A549 (cell line): ENCODE data around the gene RBM4B. TPM values are rescaled to one million over a fixed set of nuclear protein-coding genes. Genes with fewer than 3 reads are reported as not detected.

Source experiments
- ATAC-seq, 2 experiments: fragments of 200-7000 bp in 1 of 2; fragments of >200 bp in 1 of 2; cut with Nextera tagmentation in 1 of 2; cut with Tn5 transposase in 1 of 2; 3 replicates each; pipeline versions ENCODE4 v1.8.0 to v1.9.1; 2018 to 2020; ENCODE audit warnings: mild to moderate bottlenecking in 1 of 2, moderate library complexity in 1 of 2
- CTCF ChIA-PET: fragments of 300-600 bp; sonication (Branson Sonifier 250); formaldehyde crosslinking; extraction: SDS; loops from one replicate; lab custom pipeline; 2021; ENCODE audit warnings: antibody characterized with exemption, inconsistent platforms; lab: Yijun Ruan, JAX
- POLR2A ChIA-PET: fragments of 350-600 bp; formaldehyde crosslinking; extraction: SDS; loops from one replicate; lab custom pipeline; 2021; ENCODE audit warnings: antibody characterized with exemption, inconsistent platforms; lab: Yijun Ruan, JAX
- DNase-seq, 2 experiments: peaks; one replicate each; pipeline versions ENCODE4 v3.0.0 to v3.0.0-alpha.2; 2011 to 2016; ENCODE audit warnings: low read depth in 1 of 2, low spot score in 1 of 2
- FAIRE-seq: peaks from 2 replicates; lab custom pipeline; 2011; peaks lifted over from hg19 to GRCh38; lab: Jason Lieb, UNC
- H3K27ac ChIP-seq, 2 experiments: fragments of >200 bp; sonication (Bioruptor Twin); formaldehyde crosslinking; 3 replicates each; pipeline ENCODE4 v1.5.1; 2016 to 2017
- H3K4me1 ChIP-seq: fragments of >200 bp; sonication (Bioruptor Twin); formaldehyde crosslinking; 3 replicates; pipeline ENCODE4 v1.6.1; 2016
- H3K4me2 ChIP-seq: fragments of >200 bp; sonication (Bioruptor Twin); formaldehyde crosslinking; 3 replicates; pipeline ENCODE4 v1.6.1; 2016
- H3K4me3 ChIP-seq: fragments of >200 bp; sonication (Bioruptor Twin); formaldehyde crosslinking; 3 replicates; pipeline ENCODE4 v1.5.1; 2016
- H3K9me3 ChIP-seq: fragments of >200 bp; sonication (Bioruptor Twin); formaldehyde crosslinking; 3 replicates; pipeline ENCODE4 v1.6.1; 2016
- ATOH8 ChIP-seq: fragments of 250-450 bp; sonication (Bioruptor Pico); IDR thresholded peaks from 2 replicates; pipeline ENCODE4 v1.5.0; 2020; ENCODE audit warnings: low read depth, mild to moderate bottlenecking, moderate library complexity
- BCL3 ChIP-seq: fragments of >200 bp; sonication (Bioruptor Twin); formaldehyde crosslinking; IDR thresholded peaks from 3 replicates; pipeline ENCODE4 v1.6.1; 2016
- EP300 ChIP-seq, 2 experiments: fragments of >200 bp; sonication (Bioruptor Twin); formaldehyde crosslinking; IDR thresholded peaks; 2 replicates in 1 of 2; 3 replicates in 1 of 2; pipeline ENCODE4 v1.6.1; 2016 to 2017
- ESRRA ChIP-seq: fragments of 150-350 bp; IDR thresholded peaks from 2 replicates; pipeline ENCODE4 v1.6.1; 2014; ENCODE audit warnings: mild to moderate bottlenecking, low read length, borderline replicate concordance
- FOXS1 ChIP-seq: fragments of 250-450 bp; sonication (Bioruptor Pico); IDR thresholded peaks from 2 replicates; pipeline ENCODE4 v1.5.0; 2020; ENCODE audit warnings: mild to moderate bottlenecking, moderate library complexity
- GATA3 ChIP-seq: IDR thresholded peaks from 2 replicates; pipeline ENCODE4 v1.6.1; 2012; ENCODE audit warnings: borderline replicate concordance
- HMGXB4 ChIP-seq: fragments of 250-450 bp; sonication (Bioruptor Pico); IDR thresholded peaks from 2 replicates; pipeline ENCODE4 v1.5.0; 2021; ENCODE audit warnings: mild to moderate bottlenecking, moderate library complexity, borderline replicate concordance
- MAFK ChIP-seq: fragments of 450-650 bp; IDR thresholded peaks from 2 replicates; pipeline ENCODE4 v1.6.1; 2014; ENCODE audit not compliant: partially characterized antibody
- MAX ChIP-seq: IDR thresholded peaks from 2 replicates; pipeline ENCODE4 v1.6.1; 2012
- NPAS2 ChIP-seq: fragments of 250-450 bp; sonication (Bioruptor Pico); IDR thresholded peaks from 2 replicates; pipeline ENCODE4 v1.8.0; 2022; ENCODE audit warnings: mild to moderate bottlenecking, moderate library complexity, borderline replicate concordance
- NR3C1 ChIP-seq: fragments of >200 bp; sonication (Bioruptor Twin); formaldehyde crosslinking; IDR thresholded peaks from 3 replicates; pipeline ENCODE4 v1.6.1; 2017
- PHF8 ChIP-seq: fragments of 200-600 bp; sonication (generic); IDR thresholded peaks from 2 replicates; pipeline ENCODE4 v1.6.1; 2016; ENCODE audit warnings: low read depth, mild to moderate bottlenecking, antibody characterized with exemption, moderate library complexity, borderline replicate concordance
- POLR2AphosphoS2 ChIP-seq: conservative IDR thresholded peaks from 2 replicates; pipeline ENCODE4 v1.6.1; 2012; ENCODE audit warnings: low read length, improper control_type of control experiment, inconsistent platforms
- SMC3 ChIP-seq: fragments of >200 bp; sonication (Bioruptor Twin); formaldehyde crosslinking; IDR thresholded peaks from 3 replicates; pipeline ENCODE4 v1.6.1; 2018; ENCODE audit warnings: inconsistent platforms
- USF2 ChIP-seq: fragments of 450-650 bp; IDR thresholded peaks from 2 replicates; pipeline ENCODE4 v1.6.1; 2014; ENCODE audit warnings: antibody characterized with exemption
- ZC3H11A ChIP-seq: fragments of 450-650 bp; IDR thresholded peaks from 2 replicates; pipeline ENCODE4 v1.6.1; 2014; ENCODE audit warnings: antibody characterized with exemption, mild to moderate bottlenecking
- WGBS: methylation state at CpG from one replicate; pipeline ENCODE4 v1.1.6; 2017; ENCODE audit errors: missing lambda C conversion rate; 5-methylcytosine and 5-hydroxymethylcytosine counted together
- polyA plus RNA-seq, 4 experiments: library from polyadenylated mRNA; depleted of rRNA in 3 of 4; stranded (reverse); fragments of >200 nt; fragmentation: RNase III in 1 of 4; extraction: RNeasy Plus Mini Kit Qiagen cat#74134 plus additional on column Dnase treatment in 1 of 4; gene quantifications; 2 replicates in 3 of 4; 3 replicates in 1 of 4; pipeline ENCODE4 v1.2.3, GENCODE V29; 2011 to 2017

The RBM4B gene
- polyA plus RNA-seq, 2 of the 4 experiments (the other 2 are of a cell fraction), result 28.0 to 32.7 TPM

- CTCF ChIA-PET, result interaction anchor here (1.0 to 2.6 kb wide), 8 partner anchors 12 to 299 kb away, joined by 3 to 8 read pairs (median 4); no protein-coding TSS in a partner anchor
- POLR2A ChIA-PET, result no interaction called here
- TF ChIP-seq FOXS1 (CRISPR knock-in tag), result no peak
- no peak for TF ChIP-seq HMGXB4 (CRISPR knock-in tag)
- no peak for TF ChIP-seq ATOH8
- no peak for TF ChIP-seq SMC3
- Histone ChIP-seq H3K4me2 (no peak overlapping the region), H3K27ac (no peak overlapping the region), H3K4me1 (no peaks in the 10 kb centered on the region), H3K9me3 (no peaks in the 10 kb centered on the region), H3K4me3 (no peak overlapping the region)
- no peak for DNase-seq
- WGBS, result 91% methylated on average over 9 of the region's 9 CpGs
- no peak for FAIRE-seq
- no peak for ATAC-seq
Observed at GRCh38 chr11:66706989-66707388, 29.3 kb upstream of the RBM4B start.

GRCh38 chr11:66705587-66706335, 28.1 kb upstream of the RBM4B start:
- ATAC-seq, result no peak
- H3K9me3 ChIP-seq, result no peaks in the 10 kb centered on the region
- no peak overlapping the region for H3K4me3 ChIP-seq
- no peak for DNase-seq
- TF ChIP-seq ZC3H11A (no peak), POLR2AphosphoS2 (no peak), EP300 (IDR thresholded peaks at IDR 0.05) (no peak), NR3C1 (no peak), NPAS2 (CRISPR knock-in tag) (no peak), PHF8 (no peak), MAFK (no peak), HMGXB4 (CRISPR knock-in tag) (no peak), MAX (no peak), BCL3 (no peak), ESRRA (no peak), GATA3 (no peak), USF2 (no peak), SMC3 (no peak)
- TF ChIP-seq, all 56 proteins: peak for 0
- no peak for FAIRE-seq
- 94% methylated on average over 26 of the region's 26 CpGs for WGBS
- Histone ChIP-seq H3K4me1 (no peaks in the 10 kb centered on the region), H3K4me2 (no peak overlapping the region), H3K27ac (no peak overlapping the region)
- POLR2A ChIA-PET, result no interaction called here
- CTCF ChIA-PET, result interaction anchor here (0.6 to 2.4 kb wide), 8 partner anchors 8 to 298 kb away, joined by 3 to 9 read pairs (median 4); no protein-coding TSS in a partner anchor
